ENCODE data around the gene ANKRD63.

- TF ChIP-seq, protein P1, sequence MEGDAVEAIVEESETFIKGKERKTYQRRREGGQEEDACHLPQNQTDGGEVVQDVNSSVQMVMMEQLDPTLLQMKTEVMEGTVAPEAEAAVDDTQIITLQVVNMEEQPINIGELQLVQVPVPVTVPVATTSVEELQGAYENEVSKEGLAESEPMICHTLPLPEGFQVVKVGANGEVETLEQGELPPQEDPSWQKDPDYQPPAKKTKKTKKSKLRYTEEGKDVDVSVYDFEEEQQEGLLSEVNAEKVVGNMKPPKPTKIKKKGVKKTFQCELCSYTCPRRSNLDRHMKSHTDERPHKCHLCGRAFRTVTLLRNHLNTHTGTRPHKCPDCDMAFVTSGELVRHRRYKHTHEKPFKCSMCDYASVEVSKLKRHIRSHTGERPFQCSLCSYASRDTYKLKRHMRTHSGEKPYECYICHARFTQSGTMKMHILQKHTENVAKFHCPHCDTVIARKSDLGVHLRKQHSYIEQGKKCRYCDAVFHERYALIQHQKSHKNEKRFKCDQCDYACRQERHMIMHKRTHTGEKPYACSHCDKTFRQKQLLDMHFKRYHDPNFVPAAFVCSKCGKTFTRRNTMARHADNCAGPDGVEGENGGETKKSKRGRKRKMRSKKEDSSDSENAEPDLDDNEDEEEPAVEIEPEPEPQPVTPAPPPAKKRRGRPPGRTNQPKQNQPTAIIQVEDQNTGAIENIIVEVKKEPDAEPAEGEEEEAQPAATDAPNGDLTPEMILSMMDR (IDR thresholded peaks at IDR 0.05; ENCODE audit: low read depth, low read length, missing input control) = no peak
- TF ChIP-seq, protein P2, sequence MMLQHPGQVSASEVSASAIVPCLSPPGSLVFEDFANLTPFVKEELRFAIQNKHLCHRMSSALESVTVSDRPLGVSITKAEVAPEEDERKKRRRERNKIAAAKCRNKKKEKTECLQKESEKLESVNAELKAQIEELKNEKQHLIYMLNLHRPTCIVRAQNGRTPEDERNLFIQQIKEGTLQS (IDR thresholded peaks at IDR 0.05) = no peak
- TF ChIP-seq YY1 (IDR thresholded peaks at IDR 0.05) (no peak), TAF1 (conservative IDR thresholded peaks at IDR 0.05) (no peak), REST (IDR thresholded peaks at IDR 0.05) (no peak), FOXA2 (IDR thresholded peaks at IDR 0.05) (no peak)
Observed at GRCh38 chr15:40297356-40297755, 14.5 kb upstream of the ANKRD63 start.
